Activated CD8-positive, alpha-beta T cell treated with anti-CD3 and anti-CD28 coated beads for 36 hours (primary cell): ENCODE results near the gene ABLIM1. TPM values are rescaled to one million over a fixed set of nuclear protein-coding genes. Genes with fewer than 3 reads are reported as not detected.

Source experiments
- ATAC-seq: fragments of 200-7000 bp; cut with Tn5 transposase; one replicate; pipeline ENCODE4 v1.10.0; 2021; ENCODE audit warnings: mild to moderate bottlenecking, moderate library complexity
- CTCF ChIA-PET: fragments of 350-600 bp; sonication (Branson Sonifier 250); formaldehyde crosslinking; loops from one replicate; lab custom pipeline; 2021; ENCODE audit warnings: antibody characterized with exemption; lab: Charles Lee
- POLR2A ChIA-PET: fragments of 350-600 bp; sonication (Branson Sonifier 250); formaldehyde crosslinking; loops from one replicate; lab custom pipeline; 2021; ENCODE audit warnings: antibody characterized with exemption; lab: Charles Lee
- DNase-seq: peaks from one replicate; pipeline ENCODE4 v3.0.0-alpha.2; 2020
- H3K27ac Mint-ChIP-seq: one replicate; pipeline ENCODE4 v1.8.0; 2021; ENCODE audit warnings: mild to moderate bottlenecking, mixed read lengths
- H3K27me3 Mint-ChIP-seq: one replicate; pipeline ENCODE4 v1.8.0; 2021; ENCODE audit warnings: mixed read lengths
- H3K36me3 Mint-ChIP-seq: one replicate; pipeline ENCODE4 v1.8.0; 2021; ENCODE audit warnings: low read depth, mixed read lengths
- H3K4me1 Mint-ChIP-seq: one replicate; pipeline ENCODE4 v1.8.0; 2021; ENCODE audit warnings: low read depth, mixed read lengths
- H3K4me3 Mint-ChIP-seq: one replicate; pipeline ENCODE4 v1.8.0; 2021; ENCODE audit warnings: mild to moderate bottlenecking, moderate library complexity, mixed read lengths
- H3K9me3 Mint-ChIP-seq: one replicate; pipeline ENCODE4 v1.8.0; 2021; ENCODE audit warnings: mixed read lengths
- intact Hi-C: fragments of 100-400 bp; cut with micrococcal nuclease; formaldehyde crosslinking; loops from one replicate; pipeline ENCODE4 v1.10.0; 2022
- total RNA-seq, 2 experiments: library from RNA; stranded (reverse); gene quantifications; one replicate each; pipeline ENCODE4 v1.2.3, GENCODE V29; 2021
- TF ChIP-seq, protein P1 (sequence below): fragments of 200-600 bp; IDR thresholded peaks from one replicate; pipeline ENCODE4 v1.8.0; 2022; ENCODE audit warnings: antibody characterized with exemption, mild to moderate bottlenecking

ABLIM1 gene
- total RNA-seq, 2 experiments from 2014 or later, result 148 to 155 TPM

DNA sequence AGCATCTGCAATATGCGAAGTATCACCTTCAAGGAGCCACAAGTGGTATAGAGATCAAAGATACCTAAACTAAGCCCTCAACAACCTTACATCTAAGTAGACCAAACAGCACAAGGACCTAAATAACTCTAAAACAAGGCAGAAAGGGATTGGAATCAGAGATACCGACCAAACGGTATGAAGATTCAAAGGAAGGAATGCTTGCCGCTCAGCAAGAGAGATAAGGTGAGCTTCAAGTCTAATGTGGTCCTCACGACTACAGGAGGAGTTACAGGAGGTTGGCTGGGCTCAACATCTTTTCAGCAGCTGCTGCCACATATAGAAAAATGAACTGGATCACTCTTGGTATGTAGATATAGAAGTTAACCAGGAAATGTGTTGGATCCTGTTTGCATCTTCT is 11.6 kb downstream of the ABLIM1 start:
- Mint-ChIP-seq H3K4me3 (no peak overlapping the region), H3K27me3 (no peaks in the 10 kb centered on the region), H3K9me3 (no peaks in the 10 kb centered on the region), H3K27ac (no peak overlapping the region), H3K36me3 (no peaks in the 10 kb centered on the region), H3K4me1 (no peaks in the 10 kb centered on the region)
- DNase-seq (no peak), ATAC-seq (no peak)
- ChIA-PET POLR2A (no interaction called here), CTCF (interaction anchor here (1.4 kb wide), 1 partner anchor 76 kb away, joined by 3 read pairs; no protein-coding TSS in a partner anchor)
- intact Hi-C loops, result no loop called here
- TF ChIP-seq, protein P1, sequence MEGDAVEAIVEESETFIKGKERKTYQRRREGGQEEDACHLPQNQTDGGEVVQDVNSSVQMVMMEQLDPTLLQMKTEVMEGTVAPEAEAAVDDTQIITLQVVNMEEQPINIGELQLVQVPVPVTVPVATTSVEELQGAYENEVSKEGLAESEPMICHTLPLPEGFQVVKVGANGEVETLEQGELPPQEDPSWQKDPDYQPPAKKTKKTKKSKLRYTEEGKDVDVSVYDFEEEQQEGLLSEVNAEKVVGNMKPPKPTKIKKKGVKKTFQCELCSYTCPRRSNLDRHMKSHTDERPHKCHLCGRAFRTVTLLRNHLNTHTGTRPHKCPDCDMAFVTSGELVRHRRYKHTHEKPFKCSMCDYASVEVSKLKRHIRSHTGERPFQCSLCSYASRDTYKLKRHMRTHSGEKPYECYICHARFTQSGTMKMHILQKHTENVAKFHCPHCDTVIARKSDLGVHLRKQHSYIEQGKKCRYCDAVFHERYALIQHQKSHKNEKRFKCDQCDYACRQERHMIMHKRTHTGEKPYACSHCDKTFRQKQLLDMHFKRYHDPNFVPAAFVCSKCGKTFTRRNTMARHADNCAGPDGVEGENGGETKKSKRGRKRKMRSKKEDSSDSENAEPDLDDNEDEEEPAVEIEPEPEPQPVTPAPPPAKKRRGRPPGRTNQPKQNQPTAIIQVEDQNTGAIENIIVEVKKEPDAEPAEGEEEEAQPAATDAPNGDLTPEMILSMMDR, result no peak

- TF ChIP-seq, protein P1, result no peak
- no peak overlapping the region for H3K27ac Mint-ChIP-seq
- ATAC-seq (no peak), DNase-seq (no peak)
- H3K27me3 Mint-ChIP-seq, result no peaks in the 10 kb centered on the region
- H3K4me3 Mint-ChIP-seq, result no peak overlapping the region
- ChIA-PET POLR2A (no interaction called here), CTCF (no interaction called here)
- H3K9me3 Mint-ChIP-seq, result no peaks in the 10 kb centered on the region
- intact Hi-C loops, result no loop called here
- no peaks in the 10 kb centered on the region for H3K4me1 Mint-ChIP-seq
- H3K36me3 Mint-ChIP-seq, result no peaks in the 10 kb centered on the region
These were observed 12.4 kb downstream of the ABLIM1 start for GRCh38 chr10:114645706-114646105.

- CTCF ChIA-PET, result no interaction called here
- intact Hi-C loops, result no loop called here
- TF ChIP-seq, protein P1, result no peak
- Mint-ChIP-seq H3K9me3 (no peaks in the 10 kb centered on the region), H3K4me3 (no peak overlapping the region), H3K27me3 (no peaks in the 10 kb centered on the region), H3K4me1 (no peaks in the 10 kb centered on the region), H3K36me3 (no peaks in the 10 kb centered on the region), H3K27ac (no peak overlapping the region)
- POLR2A ChIA-PET, result no interaction called here
- DNase-seq (no peak), ATAC-seq (no peak)
These were observed 14.9 kb downstream of the ABLIM1 start for GRCh38 chr10:114643158-114643557.

GRCh38 chr10:114642729-114643128 is 15.3 kb downstream of the ABLIM1 start:
- Mint-ChIP-seq H3K9me3 (no peaks in the 10 kb centered on the region), H3K4me3 (no peak overlapping the region), H3K36me3 (no peaks in the 10 kb centered on the region), H3K27me3 (no peaks in the 10 kb centered on the region), H3K4me1 (no peaks in the 10 kb centered on the region), H3K27ac (no peak overlapping the region)
- DNase-seq (no peak), ATAC-seq (no peak)
- ChIA-PET CTCF (no interaction called here), POLR2A (no interaction called here)
- intact Hi-C loops, result no loop called here
- TF ChIP-seq, protein P1, result no peak

GRCh38 chr10:114638821-114639625 is 19.1 kb downstream of the ABLIM1 start:
- ATAC-seq (no peak), DNase-seq (peak; percentile 3)
- TF ChIP-seq, protein P1, result no peak
- H3K27ac Mint-ChIP-seq, result no peak overlapping the region
- H3K27me3 Mint-ChIP-seq, result peaks cover 3% of the 10 kb centered on the region
- H3K4me3 Mint-ChIP-seq, result no peak overlapping the region
- no peaks in the 10 kb centered on the region for H3K9me3 Mint-ChIP-seq
- H3K4me1 Mint-ChIP-seq, result no peaks in the 10 kb centered on the region
- H3K36me3 Mint-ChIP-seq, result no peaks in the 10 kb centered on the region
- ChIA-PET POLR2A (no interaction called here), CTCF (interaction anchor here (0.9 kb wide), 1 partner anchor 12 kb away, joined by 3 read pairs; no protein-coding TSS in a partner anchor)
- intact Hi-C loops, result no loop called here
